Body of pancreas (tissue), 4 donors: ENCODE data around the gene PYGO2.

ENCODE experiments used
- POLR2A ChIP-seq, 3 donors: fragments of 450-650 bp; IDR thresholded peaks; one replicate each; pipeline ENCODE4 v1.6.1; 2016; ENCODE audit warnings: antibody characterized with exemption in 3 of 3, mild to moderate bottlenecking in 2 of 3
- TF ChIP-seq, protein P1 (sequence below), 7 experiments: fragments of 450-650 bp in 4 of 7; fragments of 200-600 bp in 3 of 7; sonication (generic) in 3 of 7; IDR thresholded peaks; one replicate each; pipeline ENCODE4 v1.5.1; 2016 to 2019; ENCODE audit warnings: antibody characterized with exemption in 7 of 7

GRCh38 chr1:155001675-155002463 lies 40.3 kb upstream of the PYGO2 start:
- TF ChIP-seq, protein P1, sequence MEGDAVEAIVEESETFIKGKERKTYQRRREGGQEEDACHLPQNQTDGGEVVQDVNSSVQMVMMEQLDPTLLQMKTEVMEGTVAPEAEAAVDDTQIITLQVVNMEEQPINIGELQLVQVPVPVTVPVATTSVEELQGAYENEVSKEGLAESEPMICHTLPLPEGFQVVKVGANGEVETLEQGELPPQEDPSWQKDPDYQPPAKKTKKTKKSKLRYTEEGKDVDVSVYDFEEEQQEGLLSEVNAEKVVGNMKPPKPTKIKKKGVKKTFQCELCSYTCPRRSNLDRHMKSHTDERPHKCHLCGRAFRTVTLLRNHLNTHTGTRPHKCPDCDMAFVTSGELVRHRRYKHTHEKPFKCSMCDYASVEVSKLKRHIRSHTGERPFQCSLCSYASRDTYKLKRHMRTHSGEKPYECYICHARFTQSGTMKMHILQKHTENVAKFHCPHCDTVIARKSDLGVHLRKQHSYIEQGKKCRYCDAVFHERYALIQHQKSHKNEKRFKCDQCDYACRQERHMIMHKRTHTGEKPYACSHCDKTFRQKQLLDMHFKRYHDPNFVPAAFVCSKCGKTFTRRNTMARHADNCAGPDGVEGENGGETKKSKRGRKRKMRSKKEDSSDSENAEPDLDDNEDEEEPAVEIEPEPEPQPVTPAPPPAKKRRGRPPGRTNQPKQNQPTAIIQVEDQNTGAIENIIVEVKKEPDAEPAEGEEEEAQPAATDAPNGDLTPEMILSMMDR (IDR thresholded peaks at IDR 0.05), result peak in 6 of 7 experiments; percentile 15 to 56 (median 28)
- peak; percentile 60 to 91 (median 81) for TF ChIP-seq POLR2A (IDR thresholded peaks at IDR 0.05)
